Heart left ventricle (tissue), 13 donors: ENCODE data around the gene RUSF1.

Source experiments
- POLR2A ChIP-seq, 2 donors: fragments of 450-650 bp; IDR thresholded peaks; one replicate each; pipeline ENCODE4 v1.6.1; 2017; ENCODE audit warnings: antibody characterized with exemption in 2 of 2, mild to moderate bottlenecking in 2 of 2, moderate library complexity in 2 of 2
- TF ChIP-seq, protein P1 (sequence below), 12 donors: fragments of 200-600 bp; sonication (generic) in 4 of 12; IDR thresholded peaks; one replicate each; pipeline versions ENCODE4 v1.5.0 to v1.8.0; 2018 to 2022; ENCODE audit warnings: antibody characterized with exemption in 12 of 12, mild to moderate bottlenecking in 5 of 12
- donor health status: ischemic (EF 13 %, LVEDD 7.1; RV severe dilation, severe dysfunction).
- donor health status: DM: no; HTN: yes; CAD: no.
- donor health status: DM: no; HTN: no; CAD: no.
- donor health status: ischemic (EF 25% LVEDD 6.9; RV normal size, moderate dysfunction).
- donor health status: ischemic (EF 25% LVEDD 5.7; RV mildly dilated, moderate dysfunction).
- donor health status: ischemic (EF 35%, LVEDD 5.7; RV mildly dilated, moderate dysfunction).
- donor health status: nonischemic (EF 11% LVEDD 7.7; RV severe dilation, severe dysfunction).
- donor health status: DM: yes; HTN: yes; CAD: no.
- donor health status: PGD.
- donor health status: ischemic (EF 29% LVEDD 5.4; RV normal size, mild dysfunction).
- donor health status: nonischemic (EF 23%, LVEDD 6.1; RV moderate dilation, normal function).

DNA sequence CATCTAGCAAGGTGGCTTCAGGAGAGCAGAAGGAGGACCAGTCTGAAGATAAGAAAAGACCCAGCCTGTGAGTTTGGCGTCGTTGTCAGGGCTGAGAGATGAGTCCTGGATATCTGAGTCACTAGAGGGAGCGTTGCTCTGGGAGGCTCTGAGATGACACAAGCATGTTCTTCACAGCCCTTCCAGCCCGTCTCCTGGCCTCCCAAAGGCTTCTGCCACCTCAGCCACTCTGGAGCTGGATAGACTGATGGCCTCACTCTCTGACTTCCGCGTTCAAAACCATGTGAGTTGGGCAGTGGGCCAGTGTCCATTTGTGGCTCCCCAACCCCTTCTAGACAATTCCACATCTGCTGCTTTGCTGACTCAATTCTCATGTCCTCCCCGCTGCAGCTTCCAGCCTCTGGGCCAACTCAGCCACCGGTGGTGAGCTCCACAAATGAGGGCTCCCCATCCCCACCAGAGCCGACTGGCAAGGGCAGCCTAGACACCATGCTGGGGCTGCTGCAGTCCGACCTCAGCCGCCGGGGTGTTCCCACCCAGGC, 33.9 kb downstream of the RUSF1 start:
- TF ChIP-seq, protein P1, sequence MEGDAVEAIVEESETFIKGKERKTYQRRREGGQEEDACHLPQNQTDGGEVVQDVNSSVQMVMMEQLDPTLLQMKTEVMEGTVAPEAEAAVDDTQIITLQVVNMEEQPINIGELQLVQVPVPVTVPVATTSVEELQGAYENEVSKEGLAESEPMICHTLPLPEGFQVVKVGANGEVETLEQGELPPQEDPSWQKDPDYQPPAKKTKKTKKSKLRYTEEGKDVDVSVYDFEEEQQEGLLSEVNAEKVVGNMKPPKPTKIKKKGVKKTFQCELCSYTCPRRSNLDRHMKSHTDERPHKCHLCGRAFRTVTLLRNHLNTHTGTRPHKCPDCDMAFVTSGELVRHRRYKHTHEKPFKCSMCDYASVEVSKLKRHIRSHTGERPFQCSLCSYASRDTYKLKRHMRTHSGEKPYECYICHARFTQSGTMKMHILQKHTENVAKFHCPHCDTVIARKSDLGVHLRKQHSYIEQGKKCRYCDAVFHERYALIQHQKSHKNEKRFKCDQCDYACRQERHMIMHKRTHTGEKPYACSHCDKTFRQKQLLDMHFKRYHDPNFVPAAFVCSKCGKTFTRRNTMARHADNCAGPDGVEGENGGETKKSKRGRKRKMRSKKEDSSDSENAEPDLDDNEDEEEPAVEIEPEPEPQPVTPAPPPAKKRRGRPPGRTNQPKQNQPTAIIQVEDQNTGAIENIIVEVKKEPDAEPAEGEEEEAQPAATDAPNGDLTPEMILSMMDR (IDR thresholded peaks at IDR 0.05), result no peak
- no peak for TF ChIP-seq POLR2A (IDR thresholded peaks at IDR 0.05)
